CD14-positive monocyte (primary cell): ENCODE measurements around the gene IGFN1. TPM values are rescaled to one million over a fixed set of nuclear protein-coding genes. Genes with fewer than 3 reads are reported as not detected.
"Not testable (repeated sequence)": the region's sequence is repeated elsewhere in the genome, so short reads cannot be mapped to it uniquely, and the experiment has no call there.

Experiments
- DNase-seq, 3 donors: peaks; one replicate each; pipeline ENCODE4 v3.0.0-alpha.2; 2011 to 2022
- H2AFZ ChIP-seq: 2 replicates; pipeline ENCODE4 v1.6.0; 2012; ENCODE audit warnings: mild to moderate bottlenecking, low read depth, low read length, inconsistent platforms; ENCODE audit not compliant: insufficient read depth, poor library complexity, severe bottlenecking
- H3K27ac ChIP-seq, 2 donors: 1 replicate in 1 of 2; 2 replicates in 1 of 2; pipeline ENCODE4 v1.5.1; 2012 to 2013; ENCODE audit warnings: low read length in 2 of 2, control low read depth in 1 of 2, inconsistent platforms in 1 of 2, low read depth in 1 of 2, mild to moderate bottlenecking in 1 of 2
- H3K27me3 ChIP-seq, 2 donors: one replicate each; pipeline versions ENCODE4 v1.6.0 to v1.6.1; 2011 to 2013; ENCODE audit warnings: low read length in 2 of 2; ENCODE audit not compliant: control insufficient read depth in 2 of 2, insufficient read depth in 2 of 2
- H3K36me3 ChIP-seq, 2 donors: replicated peaks in 1 of 2; 1 replicate in 1 of 2; 2 replicates in 1 of 2; pipeline versions ENCODE4 v1.5.1 to v1.6.1; 2012 to 2013; ENCODE audit warnings: low read length in 2 of 2, control low read depth in 1 of 2, inconsistent platforms in 1 of 2, mild to moderate bottlenecking in 1 of 2; ENCODE audit not compliant: insufficient read depth in 2 of 2, control insufficient read depth in 1 of 2
- H3K4me1 ChIP-seq, 2 donors: 1 replicate in 1 of 2; 2 replicates in 1 of 2; pipeline versions ENCODE4 v1.5.1 to v1.6.1; 2012 to 2013; ENCODE audit warnings: low read length in 2 of 2, control low read depth in 1 of 2, inconsistent platforms in 1 of 2, mild to moderate bottlenecking in 1 of 2, moderate library complexity in 1 of 2; ENCODE audit not compliant: insufficient read depth in 2 of 2, control insufficient read depth in 1 of 2
- H3K4me2 ChIP-seq: replicated peaks from 2 replicates; pipeline ENCODE3; 2012; ENCODE audit warnings: low read length, moderate library complexity, mild to moderate bottlenecking; ENCODE audit not compliant: poor library complexity, severe bottlenecking; ENCODE audit errors: extremely low read depth
- H3K4me3 ChIP-seq, 3 experiments: fragments of 200-600 bp in 1 of 3; sonication (generic) in 1 of 3; replicated peaks in 1 of 3; 1 replicate in 2 of 3; 2 replicates in 1 of 3; pipeline ENCODE4 v1.5.1; 2011 to 2013; ENCODE audit warnings: low read length in 3 of 3, mild to moderate bottlenecking in 3 of 3, control low read depth in 2 of 3, low read depth in 2 of 3, inconsistent platforms in 1 of 3, moderate library complexity in 1 of 3
- H3K79me2 ChIP-seq: 2 replicates; pipeline ENCODE4 v1.6.0; 2012; ENCODE audit warnings: mild to moderate bottlenecking, control low read depth, inconsistent platforms, low read length, moderate library complexity; ENCODE audit not compliant: insufficient read depth
- H3K9ac ChIP-seq: 2 replicates; pipeline ENCODE4 v1.6.0; 2017; ENCODE audit warnings: low read length, mild to moderate bottlenecking; ENCODE audit not compliant: insufficient read depth, poor library complexity, severe bottlenecking
- H3K9me3 ChIP-seq, 2 donors: replicated peaks in 1 of 2; 1 replicate in 1 of 2; 2 replicates in 1 of 2; pipeline versions ENCODE4 v1.5.1 to v1.6.1; 2012 to 2013; ENCODE audit warnings: low read length in 2 of 2, control low read depth in 1 of 2; ENCODE audit not compliant: control insufficient read depth in 1 of 2, insufficient read depth in 1 of 2
- H4K20me1 ChIP-seq: 2 replicates; pipeline ENCODE4 v1.6.0; 2012; ENCODE audit warnings: mild to moderate bottlenecking, low read length, control low read depth, moderate library complexity; ENCODE audit not compliant: insufficient read depth
- H3K27ac Mint-ChIP-seq, 7 donors: one replicate each; pipeline ENCODE4 v1.8.0; 2020; ENCODE audit warnings: mild to moderate bottlenecking in 7 of 7, mixed read lengths in 7 of 7, moderate library complexity in 6 of 7, inconsistent platforms in 2 of 7
- H3K27me3 Mint-ChIP-seq, 3 donors: one replicate each; pipeline ENCODE4 v1.8.0; 2021 to 2022; ENCODE audit warnings: low read depth in 3 of 3, mild to moderate bottlenecking in 3 of 3, mixed read lengths in 3 of 3, moderate library complexity in 3 of 3, inconsistent platforms in 1 of 3
- H3K36me3 Mint-ChIP-seq, 2 donors: one replicate each; pipeline ENCODE4 v1.8.0; 2020; ENCODE audit warnings: mixed read lengths in 2 of 2, inconsistent platforms in 1 of 2, mild to moderate bottlenecking in 1 of 2
- H3K4me1 Mint-ChIP-seq: one replicate; pipeline ENCODE4 v1.8.0; 2020; ENCODE audit warnings: mild to moderate bottlenecking, mixed read lengths
- H3K4me3 Mint-ChIP-seq, 2 donors: one replicate each; pipeline ENCODE4 v1.8.0; 2020; ENCODE audit warnings: mild to moderate bottlenecking in 2 of 2, mixed read lengths in 2 of 2, moderate library complexity in 1 of 2
- H3K9me3 Mint-ChIP-seq, 7 donors: one replicate each; pipeline ENCODE4 v1.8.0; 2020 to 2022; ENCODE audit warnings: mixed read lengths in 7 of 7, mild to moderate bottlenecking in 6 of 7, moderate library complexity in 6 of 7, inconsistent platforms in 2 of 7
- WGBS: methylation state at CpG from one replicate; pipeline ENCODE4 v1.1.5; 2013; ENCODE audit warnings: missing lambda C conversion rate; ENCODE audit not compliant: insufficient coverage; 5-methylcytosine and 5-hydroxymethylcytosine counted together
- intact Hi-C, 2 donors: fragments of 100-400 bp; cut with micrococcal nuclease; formaldehyde crosslinking; loops; one replicate each; pipeline versions ENCODE4 v1.15.0 to v1.15.1; 2023
- polyA plus RNA-seq, 3 donors: library from polyadenylated mRNA; depleted of rRNA in 1 of 3; unstranded in 2 of 3; stranded (reverse) in 1 of 3; fragments of 300-500 nt in 2 of 3; fragments of >200 nt in 1 of 3; fragmentation: Illumina TruSeq in 2 of 3; gene quantifications; 1 replicate in 2 of 3; 2 replicates in 1 of 3; pipeline ENCODE4 v1.2.3, GENCODE V29; 2012 to 2021
- TF ChIP-seq, protein P1 (sequence below): fragments of 200-600 bp; IDR thresholded peaks from one replicate; pipeline ENCODE4 v1.8.0; 2022; ENCODE audit warnings: antibody characterized with exemption, mild to moderate bottlenecking

Gene IGFN1
- polyA plus RNA-seq, 3 donors = not detected

DNA sequence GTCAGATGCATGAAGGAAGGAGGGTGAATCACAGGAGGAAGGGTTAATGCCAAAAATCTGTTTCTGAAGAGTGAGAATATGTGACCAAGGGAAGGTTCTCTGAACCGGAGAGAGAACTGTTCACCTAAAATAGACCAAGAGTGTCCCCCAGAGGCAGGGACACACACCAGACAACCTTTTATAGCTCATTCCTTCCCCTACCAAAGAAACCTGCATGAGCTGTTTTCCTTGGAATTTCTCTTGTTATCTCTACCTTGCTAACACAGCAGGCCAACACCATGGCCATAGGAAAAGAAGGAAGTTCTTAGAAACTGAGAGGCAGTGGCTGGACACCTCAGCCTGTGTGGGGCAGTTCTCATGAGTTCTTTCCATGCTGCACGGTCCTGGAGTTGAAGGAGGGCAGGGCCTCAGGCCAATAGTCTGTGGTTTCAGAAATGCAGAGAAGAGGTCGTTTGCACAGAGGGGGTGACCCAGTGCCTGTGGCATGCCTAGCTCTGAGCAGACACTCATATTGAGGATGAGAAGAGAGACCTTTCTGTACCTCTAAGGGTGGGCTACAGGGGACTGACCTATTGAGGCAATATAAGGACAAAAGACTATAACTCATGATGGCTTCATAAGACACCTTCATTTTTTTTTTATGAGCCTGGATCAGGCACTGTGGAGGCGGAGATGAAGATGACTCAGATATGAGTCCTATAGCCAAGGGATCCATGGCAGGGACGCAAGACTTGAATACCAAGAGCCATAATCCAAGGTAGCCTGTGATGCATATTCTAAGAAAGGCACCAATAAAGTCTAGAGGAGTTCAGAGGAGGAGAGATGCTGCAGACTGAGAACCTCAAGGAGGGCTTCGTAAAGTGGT is 39.4 kb downstream of the IGFN1 start:
- H3K4me2 ChIP-seq = no peak overlapping the region

DNA sequence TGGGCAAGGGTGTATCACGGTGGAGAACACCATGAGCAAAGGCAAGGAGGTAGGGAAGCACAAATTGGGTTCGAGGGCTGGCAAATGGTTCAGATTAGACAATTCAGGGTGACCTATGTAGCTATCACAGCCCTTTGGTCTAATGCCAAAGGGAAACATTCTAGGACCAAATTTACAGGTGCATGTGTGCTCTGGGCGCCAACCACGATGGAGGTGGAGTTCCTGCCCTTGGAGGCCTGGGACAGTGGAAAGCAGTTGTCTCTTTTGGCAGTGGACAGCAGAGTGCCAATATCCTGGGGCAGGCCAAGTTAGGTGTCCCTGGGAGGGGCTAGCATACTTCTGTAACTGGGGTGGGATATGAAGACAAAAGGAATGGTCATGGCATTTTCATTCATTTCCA is 40.1 kb downstream of the IGFN1 start:
- Histone ChIP-seq H4K20me1 (no peaks in the 10 kb centered on the region), H3K27ac (no peak overlapping the region), H2AFZ (no peak overlapping the region), H3K79me2 (no peaks in the 10 kb centered on the region), H3K36me3 (no peaks in the 10 kb centered on the region), H3K9me3 (no peaks in the 10 kb centered on the region), H3K4me3 (no peak overlapping the region), H3K9ac (no peak overlapping the region), H3K27me3 (no peaks in the 10 kb centered on the region), H3K4me2 (no peak overlapping the region), H3K4me1 (no peaks in the 10 kb centered on the region)
- TF ChIP-seq, protein P1, sequence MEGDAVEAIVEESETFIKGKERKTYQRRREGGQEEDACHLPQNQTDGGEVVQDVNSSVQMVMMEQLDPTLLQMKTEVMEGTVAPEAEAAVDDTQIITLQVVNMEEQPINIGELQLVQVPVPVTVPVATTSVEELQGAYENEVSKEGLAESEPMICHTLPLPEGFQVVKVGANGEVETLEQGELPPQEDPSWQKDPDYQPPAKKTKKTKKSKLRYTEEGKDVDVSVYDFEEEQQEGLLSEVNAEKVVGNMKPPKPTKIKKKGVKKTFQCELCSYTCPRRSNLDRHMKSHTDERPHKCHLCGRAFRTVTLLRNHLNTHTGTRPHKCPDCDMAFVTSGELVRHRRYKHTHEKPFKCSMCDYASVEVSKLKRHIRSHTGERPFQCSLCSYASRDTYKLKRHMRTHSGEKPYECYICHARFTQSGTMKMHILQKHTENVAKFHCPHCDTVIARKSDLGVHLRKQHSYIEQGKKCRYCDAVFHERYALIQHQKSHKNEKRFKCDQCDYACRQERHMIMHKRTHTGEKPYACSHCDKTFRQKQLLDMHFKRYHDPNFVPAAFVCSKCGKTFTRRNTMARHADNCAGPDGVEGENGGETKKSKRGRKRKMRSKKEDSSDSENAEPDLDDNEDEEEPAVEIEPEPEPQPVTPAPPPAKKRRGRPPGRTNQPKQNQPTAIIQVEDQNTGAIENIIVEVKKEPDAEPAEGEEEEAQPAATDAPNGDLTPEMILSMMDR = no peak
- Mint-ChIP-seq H3K4me3 (no peak overlapping the region), H3K36me3 (no peaks in the 10 kb centered on the region), H3K27me3 (peaks cover 0 to 3% (median 1%) of the 10 kb centered on the region in 3 donors), H3K9me3 (peaks cover 0 to 10% (median 5%) of the 10 kb centered on the region in 7 donors), H3K27ac (no peak overlapping the region), H3K4me1 (peaks cover 6% of the 10 kb centered on the region)
- DNase-seq = no peak
- intact Hi-C loops = no loop called here
- 94% methylated on average over 4 of the region's 4 CpGs for WGBS

More for the DNA sequence above, 39.4 kb downstream of the IGFN1 start:
- Mint-ChIP-seq H3K4me1 (peaks cover 6% of the 10 kb centered on the region), H3K4me3 (no peak overlapping the region), H3K9me3 (peaks cover 0 to 10% (median 5%) of the 10 kb centered on the region in 7 donors), H3K27ac (no peak overlapping the region), H3K27me3 (peaks cover 0 to 4% (median 3%) of the 10 kb centered on the region in 3 donors), H3K36me3 (no peaks in the 10 kb centered on the region)
- H3K9me3 ChIP-seq = no peaks in the 10 kb centered on the region
- no peak for DNase-seq
- WGBS = 77% methylated on average over 5 of the region's 6 CpGs
- no peak overlapping the region for H3K27ac ChIP-seq
- no peaks in the 10 kb centered on the region for H3K79me2 ChIP-seq
- H2AFZ ChIP-seq = no peak overlapping the region
- H3K27me3 ChIP-seq = no peaks in the 10 kb centered on the region
- TF ChIP-seq, protein P1 = no peak
- no peak overlapping the region for H3K4me3 ChIP-seq
- H3K4me1 ChIP-seq = no peaks in the 10 kb centered on the region
- H3K9ac ChIP-seq = no peak overlapping the region
- no peaks in the 10 kb centered on the region for H3K36me3 ChIP-seq
- intact Hi-C loops = no loop called here
- no peaks in the 10 kb centered on the region for H4K20me1 ChIP-seq

DNA sequence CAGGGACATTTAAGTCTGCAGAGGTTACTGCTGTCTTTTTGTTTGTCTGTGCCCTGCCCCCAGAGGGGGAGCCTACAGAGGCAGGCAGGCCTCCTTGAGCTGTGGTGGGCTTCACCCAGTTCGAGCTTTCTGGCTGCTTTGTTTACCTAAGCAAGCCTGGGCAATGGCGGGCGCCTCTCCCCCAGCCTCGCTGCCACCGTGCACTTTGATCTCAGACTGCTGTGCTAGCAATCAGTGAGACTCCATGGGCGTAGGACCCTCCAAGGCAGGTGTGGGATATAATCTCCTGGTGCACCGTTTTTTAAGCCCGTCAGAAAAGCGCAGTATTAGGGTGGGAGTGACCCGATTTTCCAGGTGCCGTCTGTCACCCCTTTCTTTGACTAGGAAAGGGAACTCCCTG is 49.0 kb downstream of the IGFN1 start:
- Mint-ChIP-seq H3K27me3 (peaks cover 7 to 13% (median 7%) of the 10 kb centered on the region in 3 donors), H3K9me3 (peaks cover 6 to 24% (median 11%) of the 10 kb centered on the region in 7 donors), H3K4me1 (peaks cover 15% of the 10 kb centered on the region)
- H3K79me2 ChIP-seq, H3K36me3 Mint-ChIP-seq, DNase-seq, H3K9ac ChIP-seq, H3K4me3 ChIP-seq, H2AFZ ChIP-seq, intact Hi-C loops, H4K20me1 ChIP-seq, H3K27ac ChIP-seq, H3K4me2 ChIP-seq, H3K27ac Mint-ChIP-seq, H3K36me3 ChIP-seq, H3K27me3 ChIP-seq, H3K4me3 Mint-ChIP-seq, H3K9me3 ChIP-seq: not testable (repeated sequence)
- WGBS = 83% methylated on average over 4 of the region's 11 CpGs
- peaks cover 0 to 10% of the 10 kb centered on the region in 2 donors for H3K4me1 ChIP-seq
